H9 (cell line): ENCODE data around the gene EDA. TPM values are rescaled to one million over a fixed set of nuclear protein-coding genes. Genes with fewer than 3 reads are reported as not detected.

ENCODE experiments used
- DNase-seq: peaks from one replicate; pipeline ENCODE4 v3.0.0-alpha.2; 2017
- H2AFZ ChIP-seq: one replicate; pipeline ENCODE4 v1.6.1; 2013; ENCODE audit warnings: mild to moderate bottlenecking, low read length, control low read depth, moderate library complexity
- H2AK5ac ChIP-seq: 2 replicates; pipeline ENCODE4 v1.6.1; 2013; ENCODE audit warnings: low read length, control low read depth, mixed read lengths; ENCODE audit not compliant: insufficient read length
- H2BK120ac ChIP-seq: one replicate; pipeline ENCODE4 v1.6.1; 2013; ENCODE audit warnings: low read depth, mild to moderate bottlenecking, low read length, control low read depth, inconsistent platforms; ENCODE audit not compliant: poor library complexity, severe bottlenecking
- H2BK12ac ChIP-seq: 2 replicates; pipeline ENCODE4 v1.6.1; 2013; ENCODE audit warnings: low read length, control low read depth, mixed read lengths, low read depth; ENCODE audit not compliant: insufficient read length
- H2BK15ac ChIP-seq: 2 replicates; pipeline ENCODE4 v1.6.1; 2013; ENCODE audit warnings: low read depth, low read length, control low read depth
- H2BK20ac ChIP-seq: one replicate; pipeline ENCODE4 v1.6.1; 2013; ENCODE audit warnings: low read depth, mild to moderate bottlenecking, low read length, control low read depth, inconsistent platforms; ENCODE audit not compliant: poor library complexity, severe bottlenecking
- H2BK5ac ChIP-seq: 2 replicates; pipeline ENCODE4 v1.6.1; 2013; ENCODE audit warnings: low read length, control low read depth, mixed read lengths; ENCODE audit not compliant: insufficient read length
- H3K14ac ChIP-seq: 2 replicates; pipeline ENCODE4 v1.6.1; 2013; ENCODE audit warnings: low read length, control low read depth; ENCODE audit not compliant: insufficient read depth
- H3K18ac ChIP-seq: 2 replicates; pipeline ENCODE4 v1.6.1; 2013; ENCODE audit warnings: low read depth, mild to moderate bottlenecking, mixed read lengths, low read length, control low read depth; ENCODE audit not compliant: insufficient read length
- H3K23ac ChIP-seq: 2 replicates; pipeline ENCODE4 v1.6.1; 2013; ENCODE audit warnings: low read length, control low read depth, mixed read lengths, low read depth; ENCODE audit not compliant: insufficient read length
- H3K23me2 ChIP-seq: 2 replicates; pipeline ENCODE4 v1.6.1; 2013; ENCODE audit warnings: low read depth, mild to moderate bottlenecking, mixed read lengths, low read length, control low read depth; ENCODE audit not compliant: insufficient read length, poor library complexity, severe bottlenecking
- H3K27ac ChIP-seq: 2 replicates; pipeline ENCODE4 v1.5.1; 2013; ENCODE audit warnings: low read length, control low read depth, mixed read lengths, low read depth; ENCODE audit not compliant: insufficient read length
- H3K27me3 ChIP-seq: 2 replicates; pipeline ENCODE4 v1.6.1; 2013; ENCODE audit warnings: low read length, control low read depth, inconsistent platforms; ENCODE audit not compliant: insufficient read depth
- H3K4ac ChIP-seq: 2 replicates; pipeline ENCODE4 v1.6.1; 2013; ENCODE audit warnings: low read depth, mild to moderate bottlenecking, control low read depth, inconsistent platforms, low read length, moderate library complexity
- H3K4me1 ChIP-seq: 2 replicates; pipeline ENCODE4 v1.6.1; 2013; ENCODE audit warnings: low read length, control low read depth, inconsistent platforms; ENCODE audit not compliant: insufficient read depth
- H3K4me2 ChIP-seq: 2 replicates; pipeline ENCODE4 v1.6.1; 2013; ENCODE audit warnings: low read length, control low read depth, mixed read lengths; ENCODE audit not compliant: insufficient read length, insufficient read depth
- H3K56ac ChIP-seq: 2 replicates; pipeline ENCODE4 v1.6.1; 2013; ENCODE audit warnings: low read depth, mild to moderate bottlenecking, mixed read lengths, low read length, control low read depth; ENCODE audit not compliant: insufficient read length
- H3K79me1 ChIP-seq: 2 replicates; pipeline ENCODE4 v1.6.1; 2013; ENCODE audit warnings: low read depth, mild to moderate bottlenecking, moderate library complexity, low read length, control low read depth, inconsistent platforms; ENCODE audit not compliant: insufficient read depth, poor library complexity, severe bottlenecking
- H3K79me2 ChIP-seq: 2 replicates; pipeline ENCODE4 v1.6.1; 2013; ENCODE audit warnings: low read length, control low read depth, inconsistent platforms; ENCODE audit not compliant: insufficient read depth
- H3K9ac ChIP-seq: 2 replicates; pipeline ENCODE4 v1.6.1; 2013; ENCODE audit warnings: low read length, control low read depth, mixed read lengths; ENCODE audit not compliant: insufficient read length; ENCODE audit errors: extremely low read depth
- H3K9me3 ChIP-seq: one replicate; pipeline ENCODE4 v1.6.1; 2013; ENCODE audit warnings: low read depth, low read length, inconsistent platforms; ENCODE audit not compliant: control insufficient read depth
- H3T11ph ChIP-seq: one replicate; pipeline ENCODE4 v1.6.1; 2013; ENCODE audit warnings: mild to moderate bottlenecking, low read length, control low read depth, inconsistent platforms
- H4K20me1 ChIP-seq: one replicate; pipeline ENCODE4 v1.6.1; 2013; ENCODE audit not compliant: control insufficient read depth, insufficient read length, insufficient read depth
- H4K5ac ChIP-seq: 2 replicates; pipeline ENCODE4 v1.6.1; 2013; ENCODE audit warnings: low read depth, mild to moderate bottlenecking, mixed read lengths, low read length, control low read depth; ENCODE audit not compliant: insufficient read length
- H4K8ac ChIP-seq: replicated peaks from 2 replicates; pipeline ENCODE4 v1.6.1; 2013; ENCODE audit warnings: low read length, control low read depth, mixed read lengths, low read depth; ENCODE audit not compliant: insufficient read length
- H4K91ac ChIP-seq: 2 replicates; pipeline ENCODE4 v1.6.1; 2013; ENCODE audit warnings: low read depth, mild to moderate bottlenecking, moderate library complexity, mixed read lengths, low read length, control low read depth; ENCODE audit not compliant: insufficient read length
- H3K27ac Mint-ChIP-seq, 3 experiments: 2 replicates in 2 of 3; 3 replicates in 1 of 3; pipeline ENCODE4 v1.8.0; 2020 to 2021; ENCODE audit warnings: mixed read lengths in 3 of 3, mild to moderate bottlenecking in 1 of 3, moderate library complexity in 1 of 3
- H3K27me3 Mint-ChIP-seq: 2 replicates; pipeline ENCODE4 v1.8.0; 2021; ENCODE audit warnings: low read depth, mild to moderate bottlenecking, moderate library complexity, mixed read lengths
- H3K36me3 Mint-ChIP-seq, 3 experiments: 2 replicates in 2 of 3; 3 replicates in 1 of 3; pipeline ENCODE4 v1.8.0; 2020 to 2021; ENCODE audit warnings: low read depth in 3 of 3, mixed read lengths in 3 of 3; ENCODE audit not compliant: insufficient read depth in 1 of 3
- H3K4me1 Mint-ChIP-seq, 2 experiments: 2 replicates each; pipeline ENCODE4 v1.8.0; 2020; ENCODE audit warnings: mixed read lengths in 2 of 2
- H3K4me3 Mint-ChIP-seq, 2 experiments: 2 replicates in 1 of 2; 3 replicates in 1 of 2; pipeline ENCODE4 v1.8.0; 2020 to 2021; ENCODE audit warnings: mild to moderate bottlenecking in 2 of 2, mixed read lengths in 2 of 2, moderate library complexity in 1 of 2
- H3K9me3 Mint-ChIP-seq, 2 experiments: 2 replicates in 1 of 2; 3 replicates in 1 of 2; pipeline ENCODE4 v1.8.0; 2020; ENCODE audit warnings: mild to moderate bottlenecking in 2 of 2, mixed read lengths in 2 of 2, moderate library complexity in 1 of 2
- WGBS: extraction: QIAGEN DNeasy Blood & Tissue Kit; methylation state at CpG from one replicate; pipeline ENCODE4 v1.1.7; 2013; ENCODE audit warnings: missing lambda C conversion rate, low lambda C conversion rate, mixed read lengths; ENCODE audit not compliant: insufficient read length; ENCODE audit errors: extremely low coverage; 5-methylcytosine and 5-hydroxymethylcytosine counted together
- total RNA-seq: library from RNA; stranded (reverse); gene quantifications from 2 replicates; pipeline ENCODE4 v1.2.1, GENCODE V29; 2021
- TF ChIP-seq, protein P1 (sequence below): fragments of 200-600 bp; sonication (generic); conservative IDR thresholded peaks from 3 replicates; pipeline ENCODE4 v1.8.0; 2021; ENCODE audit warnings: antibody characterized with exemption, mild to moderate bottlenecking

Gene EDA
- total RNA-seq, 1 experiment from 2014 or later, result 7.7 TPM

DNA sequence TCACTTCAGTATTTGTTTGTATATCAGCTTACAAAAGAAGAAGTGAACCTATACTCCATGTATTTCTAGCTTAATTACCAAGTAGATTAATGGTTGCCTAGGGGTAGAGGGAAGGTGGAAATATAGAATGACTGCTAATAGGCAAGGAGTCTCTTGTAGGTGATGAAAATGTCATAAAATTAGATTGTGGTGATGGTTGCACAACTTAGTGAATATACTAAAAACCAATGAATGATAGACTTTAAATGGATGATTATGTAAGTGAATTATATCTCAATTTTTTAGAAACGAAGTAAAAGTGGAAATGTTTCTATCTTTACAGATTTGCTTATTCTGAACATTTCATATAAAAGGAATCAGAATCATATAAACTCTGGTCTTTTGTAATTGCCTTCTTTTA, 268.3 kb downstream of the EDA start:
- TF ChIP-seq, protein P1, sequence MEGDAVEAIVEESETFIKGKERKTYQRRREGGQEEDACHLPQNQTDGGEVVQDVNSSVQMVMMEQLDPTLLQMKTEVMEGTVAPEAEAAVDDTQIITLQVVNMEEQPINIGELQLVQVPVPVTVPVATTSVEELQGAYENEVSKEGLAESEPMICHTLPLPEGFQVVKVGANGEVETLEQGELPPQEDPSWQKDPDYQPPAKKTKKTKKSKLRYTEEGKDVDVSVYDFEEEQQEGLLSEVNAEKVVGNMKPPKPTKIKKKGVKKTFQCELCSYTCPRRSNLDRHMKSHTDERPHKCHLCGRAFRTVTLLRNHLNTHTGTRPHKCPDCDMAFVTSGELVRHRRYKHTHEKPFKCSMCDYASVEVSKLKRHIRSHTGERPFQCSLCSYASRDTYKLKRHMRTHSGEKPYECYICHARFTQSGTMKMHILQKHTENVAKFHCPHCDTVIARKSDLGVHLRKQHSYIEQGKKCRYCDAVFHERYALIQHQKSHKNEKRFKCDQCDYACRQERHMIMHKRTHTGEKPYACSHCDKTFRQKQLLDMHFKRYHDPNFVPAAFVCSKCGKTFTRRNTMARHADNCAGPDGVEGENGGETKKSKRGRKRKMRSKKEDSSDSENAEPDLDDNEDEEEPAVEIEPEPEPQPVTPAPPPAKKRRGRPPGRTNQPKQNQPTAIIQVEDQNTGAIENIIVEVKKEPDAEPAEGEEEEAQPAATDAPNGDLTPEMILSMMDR, result no peak
- Histone ChIP-seq H3K23me2 (no peaks in the 10 kb centered on the region), H3K56ac (no peak overlapping the region), H3K18ac (no peak overlapping the region), H3K79me1 (no peaks in the 10 kb centered on the region), H3K14ac (no peak overlapping the region), H3K9me3 (peaks cover 41% of the 10 kb centered on the region), H3T11ph (no peak overlapping the region), H3K23ac (no peak overlapping the region), H3K27me3 (no peaks in the 10 kb centered on the region), H2AK5ac (no peak overlapping the region), H2BK15ac (no peak overlapping the region), H3K27ac (no peak overlapping the region), H3K4me2 (no peak overlapping the region), H3K4me1 (no peaks in the 10 kb centered on the region), H3K9ac (no peak overlapping the region), H3K4ac (no peak overlapping the region), H3K79me2 (no peaks in the 10 kb centered on the region), H4K8ac (no peak overlapping the region), H2BK120ac (no peak overlapping the region), H2AFZ (no peak overlapping the region), H4K5ac (no peak overlapping the region), H2BK20ac (no peak overlapping the region), H2BK12ac (no peak overlapping the region), H2BK5ac (no peak overlapping the region), H4K91ac (no peak overlapping the region), H4K20me1 (no peaks in the 10 kb centered on the region)
- no CpG with 5 or more reads among the region's 1 CpG for WGBS
- Mint-ChIP-seq H3K27me3 (no peaks in the 10 kb centered on the region), H3K36me3 (peaks cover 3 to 6% (median 4%) of the 10 kb centered on the region in 3 experiments), H3K27ac (no peak overlapping the region), H3K9me3 (peaks cover 62 to 67% of the 10 kb centered on the region in 2 experiments), H3K4me1 (no peaks in the 10 kb centered on the region), H3K4me3 (no peak overlapping the region)
- DNase-seq, result no peak
